GM19395 (cell line): ENCODE measurements around the gene ICAM4.

Experiments
- ATAC-seq: cut with Tn5 transposase; IDR thresholded peaks from one replicate; pipeline ENCODE4 v1.9.1; 2021; ENCODE audit warnings: mild to moderate bottlenecking, moderate library complexity; ENCODE audit not compliant: unreplicated experiment

Gene ICAM4

GRCh38 chr19:10317045-10317856 lies 30.5 kb downstream of the ICAM4 start:
- no peak for ATAC-seq

GRCh38 chr19:10317857-10318462 lies 31.2 kb downstream of the ICAM4 start:
- ATAC-seq: no peak

GRCh38 chr19:10318807-10319682 lies 32.3 kb downstream of the ICAM4 start:
- no peak for ATAC-seq

GRCh38 chr19:10320602-10321416 lies 34.1 kb downstream of the ICAM4 start:
- no peak for ATAC-seq

GRCh38 chr19:10321417-10321797 lies 34.7 kb downstream of the ICAM4 start:
- ATAC-seq: no peak

- ATAC-seq: no peak
Measured at GRCh38 chr19:10321874-10322835, 35.4 kb downstream of the ICAM4 start.

- ATAC-seq: no peak
Measured at GRCh38 chr19:10325732-10326131, 39.0 kb downstream of the ICAM4 start.

- no peak for ATAC-seq
Measured at GRCh38 chr19:10327793-10328192, 41.0 kb downstream of the ICAM4 start.

GRCh38 chr19:10328558-10329429 lies 42.0 kb downstream of the ICAM4 start:
- no peak for ATAC-seq

- ATAC-seq: no peak
Measured at GRCh38 chr19:10329555-10329954, 42.8 kb downstream of the ICAM4 start.

GRCh38 chr19:10332158-10332964 lies 45.6 kb downstream of the ICAM4 start:
- no peak for ATAC-seq

GRCh38 chr19:10332965-10333757 lies 46.4 kb downstream of the ICAM4 start, which contains the start of gene RAVER1:
RAVER1 (minus strand) TSS chr19:10333529; CDS start chr19:10333507, 22 bp downstream.
- ATAC-seq: peak; percentile 87

GRCh38 chr19:10333758-10334587 lies 47.2 kb downstream of the ICAM4 start:
- ATAC-seq: peak; percentile 5

- no peak for ATAC-seq
Measured at GRCh38 chr19:10334588-10335351, 48.0 kb downstream of the ICAM4 start.

GRCh38 chr19:10335352-10335985 lies 48.7 kb downstream of the ICAM4 start:
- ATAC-seq: no peak
